HS-27A (cell line): Measurements from ENCODE around the gene RPS6KA5.
A peak's percentile ranks its signal among the peaks of the same experiment; 100 is the strongest.
"Not testable (repeated sequence)": the region's sequence is repeated elsewhere in the genome, so short reads cannot be mapped to it uniquely, and the experiment has no call there.

Experiments
- DNase-seq: peaks from one replicate; pipeline ENCODE4 v3.0.0-alpha.2; 2012; ENCODE audit warnings: low read depth, missing footprints

The RPS6KA5 gene

DNA sequence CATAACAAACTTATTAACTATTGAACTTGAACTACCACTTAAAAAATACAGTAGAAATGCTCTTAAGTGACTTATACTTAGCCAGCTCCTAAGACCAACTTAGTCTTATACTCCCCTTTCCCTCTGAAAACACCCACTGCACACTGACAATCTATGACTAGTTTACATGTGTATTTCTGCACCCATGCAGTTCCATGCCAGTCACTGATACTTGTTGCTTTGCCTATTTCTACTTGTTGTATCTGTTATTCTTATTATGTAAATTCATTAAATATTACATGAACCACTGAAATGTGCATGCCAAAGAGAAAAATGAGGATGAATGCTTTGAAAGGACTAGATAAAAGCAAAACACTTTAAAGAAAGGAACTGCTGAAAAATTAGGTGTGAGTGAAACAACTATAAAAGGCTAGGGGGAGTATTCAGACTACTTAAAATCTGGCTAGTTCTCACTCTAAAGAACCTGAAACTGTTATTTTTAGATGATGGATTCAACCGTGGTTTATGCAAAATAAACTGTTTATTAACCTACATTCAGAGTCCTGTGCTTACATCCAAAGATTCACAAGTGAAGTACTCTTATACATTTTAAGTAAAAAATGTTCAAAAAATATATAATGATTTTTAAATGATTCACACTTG lies 74.7 kb downstream of the RPS6KA5 start:
- DNase-seq: no peak

GRCh38 chr14:90983560-90983959 lies 76.9 kb downstream of the RPS6KA5 start:
- DNase-seq: no peak

DNA sequence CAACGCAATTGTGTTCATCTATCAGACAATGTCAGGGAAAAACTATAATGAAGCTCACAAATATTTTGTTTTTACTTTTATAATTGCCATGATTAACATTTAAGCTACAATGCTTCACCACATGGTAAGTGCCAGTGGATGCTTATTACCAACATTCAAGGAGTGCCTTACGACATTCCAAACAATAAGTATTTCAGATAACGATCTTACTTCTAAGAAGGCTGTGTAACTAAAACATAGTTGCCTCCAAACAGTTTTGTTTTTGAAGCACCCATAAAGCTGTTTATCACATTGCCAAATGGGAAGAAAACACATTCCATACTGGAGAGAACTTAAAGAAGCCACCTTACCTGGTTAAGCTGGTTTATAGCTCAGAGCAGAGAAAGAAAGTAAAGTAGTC lies 78.8 kb downstream of the RPS6KA5 start:
- no peak for DNase-seq

- not testable (repeated sequence) for DNase-seq
These were observed 79.8 kb downstream of the RPS6KA5 start for GRCh38 chr14:90980636-90981035.

DNA sequence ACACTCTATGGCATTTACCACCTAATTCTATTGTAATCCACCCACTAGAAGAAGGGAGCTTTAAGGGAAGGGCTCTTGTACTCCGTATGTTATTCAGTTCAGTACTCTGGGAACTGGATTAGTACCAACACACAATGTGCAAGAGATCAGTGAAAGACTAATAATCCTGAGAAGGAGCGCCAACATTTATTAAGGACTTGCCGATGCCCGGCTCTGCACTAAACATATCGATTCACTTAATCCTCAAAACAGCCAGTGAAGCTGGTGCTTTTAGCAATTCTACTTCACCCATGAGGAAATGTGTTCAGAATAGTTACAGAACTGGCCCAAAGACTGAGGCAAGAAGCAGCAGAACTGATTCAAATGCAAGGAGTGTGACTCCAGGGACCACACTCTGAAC lies 80.9 kb downstream of the RPS6KA5 start:
- no peak for DNase-seq

DNA sequence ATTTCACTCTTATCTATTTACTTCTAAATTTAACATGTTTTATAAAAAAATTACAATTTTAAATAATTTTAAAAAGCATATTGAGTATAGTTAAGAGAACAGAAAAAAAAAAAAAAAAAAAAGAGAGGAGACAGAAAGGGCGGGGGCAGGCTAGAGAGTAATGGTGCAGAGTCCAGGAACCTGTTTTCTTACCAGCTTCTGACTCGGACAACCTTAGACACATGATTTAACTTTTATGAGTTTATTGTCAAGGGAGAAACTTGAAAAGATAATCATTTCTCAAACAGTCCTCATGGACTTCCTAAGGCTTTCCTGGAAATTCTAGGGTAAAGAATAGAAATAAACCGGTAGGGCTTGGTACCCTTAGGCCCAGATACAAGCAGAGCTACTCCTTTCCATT lies 84.3 kb downstream of the RPS6KA5 start:
- no peak for DNase-seq

- no peak for DNase-seq
These were observed 88.8 kb downstream of the RPS6KA5 start for GRCh38 chr14:90971687-90972086.

GRCh38 chr14:90970167-90970600 lies 90.3 kb downstream of the RPS6KA5 start:
- peak; percentile 19 for DNase-seq

GRCh38 chr14:90969531-90970166 lies 90.8 kb downstream of the RPS6KA5 start:
- DNase-seq: no peak

- DNase-seq: no peak
These were observed 92.4 kb downstream of the RPS6KA5 start for GRCh38 chr14:90968025-90968424.

GRCh38 chr14:90966493-90966892 lies 93.9 kb downstream of the RPS6KA5 start:
- DNase-seq: no peak

DNA sequence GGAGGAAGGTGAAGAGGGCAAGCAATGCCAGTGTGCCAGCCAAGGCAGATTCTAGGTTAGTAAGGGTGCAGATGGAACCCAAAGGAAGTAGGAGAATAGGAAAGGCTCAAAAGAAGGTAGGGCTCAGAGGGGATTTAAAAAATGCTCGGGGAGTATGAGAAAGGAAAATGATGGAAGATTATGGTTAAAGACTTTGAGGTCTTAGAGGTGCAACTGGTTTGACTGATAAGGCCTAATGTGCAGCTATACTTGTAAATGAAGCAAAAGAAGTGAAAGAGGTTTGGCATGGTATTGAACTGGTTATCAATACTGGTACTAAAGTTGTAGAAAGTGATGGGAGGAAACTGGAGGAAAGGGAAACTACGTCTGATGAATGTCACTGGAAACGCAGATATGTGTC lies 94.7 kb downstream of the RPS6KA5 start:
- DNase-seq: no peak

DNA sequence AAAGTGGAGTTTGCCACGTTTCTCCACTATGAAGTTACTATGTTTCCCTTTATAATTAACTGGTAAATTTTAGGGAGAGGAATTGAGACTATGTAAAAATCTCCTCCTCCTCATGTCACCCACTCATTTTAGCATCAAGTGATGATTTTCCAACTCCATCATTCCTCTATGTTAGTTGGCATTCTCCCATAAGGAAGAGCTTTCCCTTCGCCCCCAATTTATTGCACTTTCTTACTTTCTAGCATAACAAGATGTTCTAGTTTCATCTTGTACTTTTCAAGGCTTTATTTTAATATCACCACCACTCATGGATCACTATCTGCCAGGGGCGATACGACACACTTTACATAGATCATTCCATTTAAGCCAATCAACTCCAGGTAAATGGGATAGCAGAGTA lies 97.1 kb downstream of the RPS6KA5 start:
- no peak for DNase-seq

DNA sequence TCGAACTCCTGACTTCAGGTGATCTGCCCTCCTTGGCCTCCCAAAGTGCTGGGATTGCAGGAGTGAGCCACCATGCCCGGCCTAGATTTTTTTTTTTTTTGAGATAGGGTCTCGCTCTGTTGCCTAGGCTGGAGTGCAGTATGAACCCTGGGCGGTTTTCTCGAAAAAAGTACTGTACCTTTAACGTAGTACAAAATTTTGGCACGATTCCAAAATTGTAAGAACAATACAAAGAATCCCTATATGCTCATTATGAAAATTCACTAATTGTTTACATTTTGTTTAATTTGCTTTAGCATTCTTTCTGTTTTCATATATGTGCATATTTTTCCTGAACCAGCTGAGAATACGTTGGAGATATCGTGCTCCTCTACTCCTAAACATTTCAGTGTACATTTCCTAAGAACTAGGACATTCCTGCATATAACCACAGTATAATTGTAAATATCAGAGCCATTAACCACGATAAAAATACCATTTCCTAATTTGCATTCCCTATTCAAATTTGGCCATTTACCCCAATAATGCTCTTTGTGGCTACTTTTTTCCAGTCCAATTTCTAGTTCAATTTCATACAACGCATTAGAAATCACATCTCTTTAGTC lies 97.8 kb downstream of the RPS6KA5 start:
- DNase-seq: no peak

- DNase-seq: no peak
These were observed 99.6 kb downstream of the RPS6KA5 start for GRCh38 chr14:90960818-90961217.

DNA sequence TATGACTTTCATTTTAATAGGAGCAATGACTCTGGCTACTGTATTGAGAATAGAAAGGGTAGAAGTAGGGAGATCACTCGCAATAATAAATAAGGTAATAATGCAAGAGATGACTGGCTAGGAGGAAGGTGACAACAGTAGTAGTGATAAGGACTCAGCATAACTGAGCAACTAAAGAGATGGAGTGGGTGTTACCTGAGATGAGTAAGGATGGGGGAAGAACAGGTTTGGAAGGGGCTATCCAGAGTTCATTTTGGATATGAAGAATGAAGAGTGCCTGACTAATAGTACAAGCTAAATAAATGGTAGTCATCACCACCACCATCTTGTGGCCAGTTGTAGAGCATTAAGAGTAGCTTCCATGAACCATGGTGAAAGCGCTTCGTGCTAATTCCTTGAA lies 101.1 kb downstream of the RPS6KA5 start:
- DNase-seq: no peak

- DNase-seq: no peak
These were observed 104.2 kb downstream of the RPS6KA5 start for GRCh38 chr14:90956273-90956672.

- DNase-seq: not testable (repeated sequence)
These were observed 106.8 kb downstream of the RPS6KA5 start for GRCh38 chr14:90953643-90954042.

DNA sequence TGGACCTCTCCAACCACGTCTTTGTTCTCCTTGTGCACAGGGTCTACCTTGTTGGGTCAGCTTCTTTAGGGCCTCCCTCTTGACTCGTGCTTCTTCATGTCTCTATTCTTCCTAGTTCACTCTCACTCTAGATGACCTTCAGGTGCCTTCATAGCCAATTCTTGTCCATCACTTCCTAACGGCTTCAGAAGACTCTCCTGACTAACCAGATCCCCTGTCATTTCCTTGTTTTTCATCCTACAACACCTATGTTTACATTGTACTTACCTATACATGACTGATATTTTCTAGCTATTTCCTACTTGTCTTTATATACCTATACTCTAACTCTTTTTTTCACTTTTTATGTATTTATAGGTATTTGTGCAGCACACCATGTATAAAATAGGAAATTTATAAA lies 117.1 kb downstream of the RPS6KA5 start:
- no peak for DNase-seq

- no peak for DNase-seq
These were observed 117.9 kb downstream of the RPS6KA5 start for GRCh38 chr14:90942511-90942910.

- no peak for DNase-seq
These were observed 118.7 kb downstream of the RPS6KA5 start for GRCh38 chr14:90941706-90942105.

DNA sequence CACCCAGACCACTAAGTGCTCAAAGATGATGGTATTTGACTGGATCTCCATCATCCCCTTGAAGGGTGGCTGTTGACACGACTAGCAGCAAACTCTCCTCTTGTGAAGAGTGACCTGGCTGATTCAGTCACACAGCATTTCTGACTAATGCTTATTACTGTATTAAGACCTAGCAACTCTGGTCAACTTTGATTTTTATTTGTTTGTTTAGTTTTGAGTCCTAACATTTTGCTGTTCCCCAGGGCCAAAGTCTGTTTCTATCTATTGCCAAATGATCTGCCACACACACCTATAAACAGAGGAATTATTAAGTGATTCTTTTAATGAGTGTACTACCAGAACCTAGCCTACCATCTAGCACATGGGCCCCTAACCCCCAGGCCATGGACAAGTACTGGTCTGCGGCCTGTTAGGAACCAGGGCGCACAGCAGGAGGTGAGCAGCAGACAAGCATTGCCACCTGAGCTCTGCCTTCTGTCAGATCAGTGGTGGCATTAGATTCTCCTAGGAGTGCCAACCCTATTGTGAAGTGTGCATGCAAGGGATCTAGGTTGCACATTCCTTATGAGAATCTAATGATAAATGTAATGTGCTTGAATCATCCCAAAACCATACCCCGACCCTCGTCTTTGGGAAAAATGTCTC lies 120.0 kb downstream of the RPS6KA5 start:
- no peak for DNase-seq

- DNase-seq: not testable (repeated sequence)
These were observed 121.1 kb downstream of the RPS6KA5 start for GRCh38 chr14:90939252-90939795.
